Glutamatergic neuron (in vitro differentiated cells): Measurements from ENCODE around the gene CLEC16A. TPM values are rescaled to one million over a fixed set of nuclear protein-coding genes. Genes with fewer than 3 reads are reported as not detected.

Experiments used
- DNase-seq: peaks from one replicate; pipeline ENCODE4 v3.0.0; 2022
- H3K27ac Mint-ChIP-seq: one replicate; pipeline ENCODE4 v1.8.0; 2020; ENCODE audit warnings: mild to moderate bottlenecking, mixed read lengths, inconsistent platforms; ENCODE audit not compliant: unreplicated experiment
- H3K27me3 Mint-ChIP-seq: one replicate; pipeline ENCODE4 v1.8.0; 2020; ENCODE audit warnings: mild to moderate bottlenecking, moderate library complexity, mixed read lengths, inconsistent platforms; ENCODE audit not compliant: unreplicated experiment
- H3K36me3 Mint-ChIP-seq: one replicate; pipeline ENCODE4 v1.8.0; 2020; ENCODE audit warnings: mild to moderate bottlenecking, mixed read lengths, inconsistent platforms; ENCODE audit not compliant: unreplicated experiment
- H3K4me1 Mint-ChIP-seq: one replicate; pipeline ENCODE4 v1.8.0; 2020; ENCODE audit warnings: mild to moderate bottlenecking, low read depth, mixed read lengths, inconsistent platforms; ENCODE audit not compliant: unreplicated experiment
- H3K4me3 Mint-ChIP-seq: one replicate; pipeline ENCODE4 v1.8.0; 2020; ENCODE audit warnings: mild to moderate bottlenecking, mixed read lengths, inconsistent platforms; ENCODE audit not compliant: unreplicated experiment
- H3K9me3 Mint-ChIP-seq: one replicate; pipeline ENCODE4 v1.8.0; 2020; ENCODE audit warnings: mild to moderate bottlenecking, moderate library complexity, mixed read lengths, inconsistent platforms; ENCODE audit not compliant: unreplicated experiment
- CTCF ChIP-seq: fragments of 200-600 bp; sonication (generic); IDR thresholded peaks from one replicate; pipeline ENCODE4 v1.5.0; 2021; ENCODE audit not compliant: partially characterized antibody, unreplicated experiment
- total RNA-seq: library from RNA; stranded (reverse); fragmentation: NEBNext Ultra II Directional; extraction: Animal tissue kit (Norgen Biotek cat#: 25700); gene quantifications from one replicate; pipeline ENCODE4 v1.2.1, GENCODE V29; 2021; ENCODE audit not compliant: unreplicated experiment

CLEC16A gene
- total RNA-seq, 1 donor from 2014 or later, result 43.0 TPM

GRCh38 chr16:10946308-10946707, 1.9 kb downstream of the CLEC16A start:
- H3K27me3 Mint-ChIP-seq, result peaks cover 7% of the 10 kb centered on the region
- H3K9me3 Mint-ChIP-seq, result peaks cover 5% of the 10 kb centered on the region
- H3K36me3 Mint-ChIP-seq, result no peaks in the 10 kb centered on the region
- H3K4me1 Mint-ChIP-seq, result peaks cover 36% of the 10 kb centered on the region
- peak overlapping the region; percentile 91 for H3K4me3 Mint-ChIP-seq
- TF ChIP-seq CTCF, result no peak
- DNase-seq, result no peak
- H3K27ac Mint-ChIP-seq, result no peak overlapping the region

GRCh38 chr16:10947211-10947787, 2.9 kb downstream of the CLEC16A start:
- Mint-ChIP-seq H3K36me3 (no peaks in the 10 kb centered on the region), H3K4me1 (peaks cover 38% of the 10 kb centered on the region), H3K27me3 (peaks cover 3% of the 10 kb centered on the region), H3K4me3 (no peak overlapping the region), H3K9me3 (peaks cover 3% of the 10 kb centered on the region), H3K27ac (peak overlapping the region; percentile 35)
- no peak for DNase-seq
- TF ChIP-seq CTCF, result no peak

- no peaks in the 10 kb centered on the region for H3K36me3 Mint-ChIP-seq
- peak overlapping the region; percentile 28 for H3K27ac Mint-ChIP-seq
- DNase-seq, result no peak
- H3K4me3 Mint-ChIP-seq, result no peak overlapping the region
- H3K4me1 Mint-ChIP-seq, result peaks cover 38% of the 10 kb centered on the region
- H3K9me3 Mint-ChIP-seq, result peaks cover 3% of the 10 kb centered on the region
- peak; percentile 21 for TF ChIP-seq CTCF
- H3K27me3 Mint-ChIP-seq, result no peaks in the 10 kb centered on the region
Observed at GRCh38 chr16:10949424-10949970, 5.1 kb downstream of the CLEC16A start.

GRCh38 chr16:10950393-10950792, 6.0 kb downstream of the CLEC16A start:
- TF ChIP-seq CTCF, result no peak
- H3K27me3 Mint-ChIP-seq, result peaks cover 2% of the 10 kb centered on the region
- peak overlapping the region; percentile 36 for H3K4me3 Mint-ChIP-seq
- H3K36me3 Mint-ChIP-seq, result no peaks in the 10 kb centered on the region
- no peaks in the 10 kb centered on the region for H3K9me3 Mint-ChIP-seq
- DNase-seq, result peak; percentile 38
- peak overlapping the region; percentile 78 for H3K27ac Mint-ChIP-seq
- peaks cover 38% of the 10 kb centered on the region for H3K4me1 Mint-ChIP-seq

- peak overlapping the region; percentile 78 for H3K27ac Mint-ChIP-seq
Observed at GRCh38 chr16:10951026-10951425, 6.7 kb downstream of the CLEC16A start.

More at GRCh38 chr16:10951026-10951425, 6.7 kb downstream of the CLEC16A start:
- TF ChIP-seq CTCF, result no peak
- no peaks in the 10 kb centered on the region for H3K9me3 Mint-ChIP-seq
- no peaks in the 10 kb centered on the region for H3K36me3 Mint-ChIP-seq
- peaks cover 36% of the 10 kb centered on the region for H3K4me1 Mint-ChIP-seq
- H3K4me3 Mint-ChIP-seq, result peak overlapping the region; percentile 18
- no peak for DNase-seq
- H3K27me3 Mint-ChIP-seq, result peaks cover 2% of the 10 kb centered on the region
